Choroid plexus epithelial cell (primary cell): Measurements from ENCODE around the gene CAPZA1.

Source experiments
- DNase-seq: peaks from one replicate; pipeline ENCODE4 v3.0.0-alpha.2; 2010; ENCODE audit warnings: low read depth
- H3K4me3 ChIP-seq: 2 replicates; pipeline ENCODE4 v1.5.1; 2011; ENCODE audit warnings: low read depth, mild to moderate bottlenecking, control low read depth, low read length, moderate library complexity
- TF ChIP-seq, protein P1 (sequence below): conservative IDR thresholded peaks from 2 replicates; pipeline ENCODE4 v1.5.1; 2011; ENCODE audit warnings: low read depth, mild to moderate bottlenecking, control low read depth, inconsistent platforms, low read length, moderate library complexity

Gene CAPZA1

DNA sequence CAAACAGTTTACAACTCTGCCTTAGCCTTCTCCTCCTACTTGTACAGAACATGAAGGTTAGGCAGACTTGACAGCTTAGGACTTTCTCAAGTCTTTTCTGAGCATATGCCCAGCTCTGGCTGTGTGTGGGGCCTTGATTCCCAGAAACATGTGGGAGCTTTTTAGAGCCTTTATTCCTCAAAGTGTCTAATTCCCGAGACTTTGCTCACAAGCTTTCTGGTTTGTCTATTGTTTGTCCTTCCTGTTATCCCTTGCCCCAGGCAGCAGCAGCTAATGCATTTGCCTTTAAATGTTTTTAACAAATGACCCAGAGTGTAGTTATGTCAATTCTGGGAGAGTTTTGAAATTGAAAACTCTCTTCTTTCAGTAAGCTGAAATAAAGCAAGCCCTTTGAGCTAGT lies 29.9 kb upstream of the CAPZA1 start:
- TF ChIP-seq, protein P1, sequence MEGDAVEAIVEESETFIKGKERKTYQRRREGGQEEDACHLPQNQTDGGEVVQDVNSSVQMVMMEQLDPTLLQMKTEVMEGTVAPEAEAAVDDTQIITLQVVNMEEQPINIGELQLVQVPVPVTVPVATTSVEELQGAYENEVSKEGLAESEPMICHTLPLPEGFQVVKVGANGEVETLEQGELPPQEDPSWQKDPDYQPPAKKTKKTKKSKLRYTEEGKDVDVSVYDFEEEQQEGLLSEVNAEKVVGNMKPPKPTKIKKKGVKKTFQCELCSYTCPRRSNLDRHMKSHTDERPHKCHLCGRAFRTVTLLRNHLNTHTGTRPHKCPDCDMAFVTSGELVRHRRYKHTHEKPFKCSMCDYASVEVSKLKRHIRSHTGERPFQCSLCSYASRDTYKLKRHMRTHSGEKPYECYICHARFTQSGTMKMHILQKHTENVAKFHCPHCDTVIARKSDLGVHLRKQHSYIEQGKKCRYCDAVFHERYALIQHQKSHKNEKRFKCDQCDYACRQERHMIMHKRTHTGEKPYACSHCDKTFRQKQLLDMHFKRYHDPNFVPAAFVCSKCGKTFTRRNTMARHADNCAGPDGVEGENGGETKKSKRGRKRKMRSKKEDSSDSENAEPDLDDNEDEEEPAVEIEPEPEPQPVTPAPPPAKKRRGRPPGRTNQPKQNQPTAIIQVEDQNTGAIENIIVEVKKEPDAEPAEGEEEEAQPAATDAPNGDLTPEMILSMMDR, result no peak
- no peak for DNase-seq
- H3K4me3 ChIP-seq, result no peak overlapping the region

- no peak overlapping the region for H3K4me3 ChIP-seq
- TF ChIP-seq, protein P1, result no peak
- DNase-seq, result no peak
These were observed 25.3 kb upstream of the CAPZA1 start for GRCh38 chr1:112594208-112594876.

- DNase-seq, result no peak
- H3K4me3 ChIP-seq, result no peak overlapping the region
- TF ChIP-seq, protein P1, result no peak
These were observed 20.2 kb upstream of the CAPZA1 start for GRCh38 chr1:112599477-112599876.

GRCh38 chr1:112603012-112603411 lies 16.6 kb upstream of the CAPZA1 start:
- TF ChIP-seq, protein P1, result no peak
- DNase-seq, result no peak
- no peak overlapping the region for H3K4me3 ChIP-seq

DNA sequence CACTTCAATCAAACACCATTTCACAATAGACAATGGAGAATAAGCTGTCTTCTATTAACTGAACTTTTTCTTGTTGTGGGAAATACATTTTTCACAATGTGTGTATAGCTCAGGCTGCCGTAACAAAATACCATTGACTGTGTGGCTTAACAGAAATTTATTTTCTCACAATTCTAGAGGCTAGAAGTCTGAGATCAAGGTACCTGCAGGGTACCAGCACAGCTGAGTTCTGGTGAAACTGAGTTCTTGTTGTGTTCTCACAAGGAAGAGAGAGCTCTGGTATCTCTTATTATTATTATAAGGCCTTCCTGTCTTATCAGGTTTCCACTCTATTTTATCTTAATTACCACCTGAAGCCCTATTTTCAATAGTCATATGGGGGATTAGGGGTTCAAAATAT lies 16.1 kb upstream of the CAPZA1 start:
- TF ChIP-seq, protein P1, result no peak
- H3K4me3 ChIP-seq, result no peak overlapping the region
- DNase-seq, result no peak

GRCh38 chr1:112605633-112606327 lies 13.9 kb upstream of the CAPZA1 start:
- no peak overlapping the region for H3K4me3 ChIP-seq
- DNase-seq, result peak; percentile 23
- TF ChIP-seq, protein P1, result no peak

- DNase-seq, result peak; percentile 82
- no peak overlapping the region for H3K4me3 ChIP-seq
- TF ChIP-seq, protein P1, result peak; percentile 85
These were observed 5.1 kb upstream of the CAPZA1 start for GRCh38 chr1:112614460-112615065.
